Liver (tissue), 9 donors: ENCODE measurements around the gene BOLA1. TPM values are rescaled to one million over a fixed set of nuclear protein-coding genes. Genes with fewer than 3 reads are reported as not detected.
"Not testable (repeated sequence)": the region's sequence is repeated elsewhere in the genome, so short reads cannot be mapped to it uniquely, and the experiment has no call there.

Source experiments
- DNase-seq: peaks from one replicate; pipeline ENCODE4 v3.0.0-alpha.2; 2017; ENCODE audit warnings: low spot score
- H3K27ac ChIP-seq, 2 donors: one replicate each; pipeline ENCODE4 v1.7.0; 2013; ENCODE audit warnings: inconsistent platforms in 2 of 2, low read length in 2 of 2, control low read depth in 1 of 2, low read depth in 1 of 2, mild to moderate bottlenecking in 1 of 2
- H3K27me3 ChIP-seq, 4 donors: one replicate each; pipeline versions ENCODE4 v1.6.1 to v1.7.0; 2013; ENCODE audit warnings: low read length in 3 of 4, inconsistent platforms in 1 of 4, mild to moderate bottlenecking in 1 of 4, moderate library complexity in 1 of 4; ENCODE audit not compliant: control insufficient read depth in 4 of 4, insufficient read depth in 4 of 4
- H3K36me3 ChIP-seq, 4 donors: one replicate each; pipeline versions ENCODE4 v1.6.1 to v1.7.0; 2013; ENCODE audit warnings: low read length in 3 of 4, mild to moderate bottlenecking in 3 of 4, low read depth in 1 of 4, moderate library complexity in 1 of 4; ENCODE audit not compliant: control insufficient read depth in 4 of 4, insufficient read depth in 3 of 4
- H3K4me1 ChIP-seq, 4 donors: one replicate each; pipeline versions ENCODE4 v1.6.1 to v1.7.0; 2013; ENCODE audit warnings: low read length in 3 of 4, mild to moderate bottlenecking in 3 of 4, moderate library complexity in 1 of 4; ENCODE audit not compliant: control insufficient read depth in 4 of 4, insufficient read depth in 4 of 4
- H3K4me3 ChIP-seq, 3 donors: one replicate each; pipeline versions ENCODE4 v1.6.1 to v1.7.0; 2013; ENCODE audit warnings: low read length in 3 of 3, control low read depth in 1 of 3, low read depth in 1 of 3, mild to moderate bottlenecking in 1 of 3
- H3K9ac ChIP-seq, 2 donors: one replicate each; pipeline ENCODE4 v1.7.0; 2013; ENCODE audit warnings: low read length in 2 of 2, mild to moderate bottlenecking in 2 of 2, moderate library complexity in 2 of 2, control low read depth in 1 of 2, low read depth in 1 of 2
- H3K9me3 ChIP-seq, 4 donors: one replicate each; pipeline versions ENCODE4 v1.6.1 to v1.7.0; 2013; ENCODE audit warnings: low read length in 3 of 4; ENCODE audit not compliant: control insufficient read depth in 4 of 4
- EGR1 ChIP-seq, 2 donors: IDR thresholded peaks; 2 replicates each; pipeline ENCODE4 v1.6.1; 2016 to 2018; ENCODE audit warnings: antibody characterized with exemption in 2 of 2, low read depth in 2 of 2
- FOXA1 ChIP-seq: IDR thresholded peaks from 2 replicates; pipeline ENCODE4 v1.6.1; 2016; ENCODE audit warnings: antibody characterized with exemption
- FOXA2 ChIP-seq: IDR thresholded peaks from 2 replicates; pipeline ENCODE4 v1.6.1; 2016; ENCODE audit warnings: antibody characterized with exemption
- GABPA ChIP-seq, 2 donors: IDR thresholded peaks in 1 of 2; conservative IDR thresholded peaks in 1 of 2; 2 replicates each; pipeline ENCODE4 v1.6.1; 2016; ENCODE audit warnings: antibody characterized with exemption in 2 of 2, mild to moderate bottlenecking in 1 of 2, moderate library complexity in 1 of 2
- HNF4A ChIP-seq, 2 donors: conservative IDR thresholded peaks; 2 replicates each; pipeline ENCODE4 v1.6.1; 2016; ENCODE audit warnings: antibody characterized with exemption in 2 of 2, mild to moderate bottlenecking in 2 of 2
- HNF4G ChIP-seq: IDR thresholded peaks from 2 replicates; pipeline ENCODE4 v1.6.1; 2016; ENCODE audit warnings: antibody characterized with exemption
- JUND ChIP-seq, 2 donors: IDR thresholded peaks; 2 replicates each; pipeline ENCODE4 v1.6.1; 2016; ENCODE audit warnings: antibody characterized with exemption in 2 of 2
- NR2F2 ChIP-seq: IDR thresholded peaks from 2 replicates; pipeline ENCODE4 v1.6.1; 2016; ENCODE audit warnings: antibody characterized with exemption
- RAD21 ChIP-seq, 2 donors: IDR thresholded peaks; 2 replicates each; pipeline ENCODE4 v1.6.1; 2016; ENCODE audit warnings: antibody characterized with exemption in 2 of 2, mild to moderate bottlenecking in 2 of 2
- REST ChIP-seq: IDR thresholded peaks from 2 replicates; pipeline ENCODE4 v1.6.1; 2016; ENCODE audit warnings: antibody characterized with exemption, mild to moderate bottlenecking
- RXRA ChIP-seq, 2 donors: IDR thresholded peaks; 2 replicates each; pipeline ENCODE4 v1.6.1; 2017 to 2018; ENCODE audit warnings: antibody characterized with exemption in 2 of 2, mild to moderate bottlenecking in 1 of 2
- SP1 ChIP-seq: IDR thresholded peaks from 2 replicates; pipeline ENCODE4 v1.6.1; 2018; ENCODE audit warnings: antibody characterized with exemption, mild to moderate bottlenecking
- TAF1 ChIP-seq: conservative IDR thresholded peaks from 2 replicates; pipeline ENCODE4 v1.6.1; 2016; ENCODE audit warnings: antibody characterized with exemption, mild to moderate bottlenecking
- YY1 ChIP-seq: IDR thresholded peaks from 2 replicates; pipeline ENCODE4 v1.6.1; 2016; ENCODE audit warnings: antibody characterized with exemption, mild to moderate bottlenecking
- ZBTB33 ChIP-seq: IDR thresholded peaks from 2 replicates; pipeline ENCODE4 v1.6.1; 2016; ENCODE audit warnings: antibody characterized with exemption
- WGBS: extraction: QIAGEN DNeasy Blood & Tissue Kit; methylation state at CpG from one replicate; pipeline ENCODE4 v1.1.7; 2013; 5-methylcytosine and 5-hydroxymethylcytosine counted together
- polyA plus RNA-seq, 2 donors: library from polyadenylated mRNA; stranded (reverse) in 1 of 2; unstranded in 1 of 2; fragments of 200-250 nt in 1 of 2; fragments of >200 nt in 1 of 2; fragmentation: Nextera tagmentation in 1 of 2; extraction: Ambion mirVana in 1 of 2; gene quantifications; one replicate each; pipeline versions ENCODE4 v1.2.1 to v1.2.3, GENCODE V29; 2013 to 2015
- total RNA-seq, 2 donors: library from RNA; depleted of rRNA; stranded (reverse); fragments of >200 nt; gene quantifications; one replicate each; pipeline ENCODE4 v1.2.3, GENCODE V29; 2014
- TF ChIP-seq, protein P1 (sequence below): fragments of 150-350 bp; IDR thresholded peaks from 2 replicates; pipeline ENCODE4 v1.5.1; 2017; ENCODE audit warnings: improper control_type of control experiment, low read depth, low read length; ENCODE audit not compliant: missing input control
- TF ChIP-seq, protein P2 (sequence below): IDR thresholded peaks from 2 replicates; pipeline ENCODE4 v1.6.1; 2016; ENCODE audit warnings: antibody characterized with exemption
- TF ChIP-seq, protein P3 (sequence below): IDR thresholded peaks from 2 replicates; pipeline ENCODE4 v1.6.1; 2016; ENCODE audit warnings: antibody characterized with exemption
- donor health status: healthy.
- donor health status: healthy.
- donor health status: healthy.
- donor health status: healthy.
- donor health status: healthy.

Gene BOLA1
- total and polyA plus RNA-seq, 4 donors, result 10.2 to 22.1 (median 11.6) TPM

DNA sequence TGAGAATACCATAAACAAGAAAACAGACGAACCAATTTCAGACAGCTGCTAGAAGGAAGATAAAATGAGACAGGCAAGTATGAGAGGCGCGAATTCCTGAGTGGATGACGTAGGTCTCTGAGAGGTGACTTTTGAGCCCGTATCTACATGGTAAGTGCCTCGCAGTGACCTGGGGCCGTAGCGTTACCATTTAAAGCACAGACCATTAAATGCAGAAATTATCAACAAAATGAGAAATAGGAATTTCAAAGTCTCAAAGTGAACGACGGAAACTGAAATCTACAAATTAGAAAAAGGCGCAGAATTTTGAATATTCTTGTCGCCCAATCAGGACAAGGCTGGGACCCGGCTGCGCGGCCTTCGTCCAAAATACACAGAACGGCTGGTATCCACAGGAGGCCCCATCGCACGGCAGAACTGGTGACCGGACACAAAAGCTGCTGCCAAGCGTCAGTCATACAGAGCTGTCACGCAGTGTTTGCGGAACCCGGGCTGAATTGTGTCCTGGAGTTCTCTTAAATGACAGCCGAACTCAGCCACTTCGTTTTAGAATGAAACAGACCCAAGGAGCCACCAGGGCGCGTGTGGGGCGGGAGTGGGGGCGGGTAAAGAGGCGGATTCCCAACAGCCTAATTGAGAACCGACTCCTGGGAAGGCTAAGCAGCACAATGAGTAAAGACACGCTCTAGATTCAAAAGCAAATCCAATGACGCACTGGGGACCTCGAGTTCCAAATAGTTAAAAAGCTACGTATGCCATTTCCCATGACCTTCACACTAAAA is 13.8 kb upstream of the BOLA1 start:
- Histone ChIP-seq H3K4me3 (peak overlapping the region; percentile 55 to 77 (median 60)), H3K36me3 (no peaks in the 10 kb centered on the region), H3K9me3 (no peaks in the 10 kb centered on the region), H3K9ac (peak overlapping the region; percentile 82 to 100), H3K27ac (peak overlapping the region; percentile 100), H3K27me3 (no peaks in the 10 kb centered on the region), H3K4me1 (peaks cover 6 to 38% (median 19%) of the 10 kb centered on the region in 4 donors)
- DNase-seq, result peak; percentile 83
- WGBS, result under 1% methylated on average over 36 of the region's 36 CpGs
- TF ChIP-seq RAD21 (IDR thresholded peaks at IDR 0.05) (peak; percentile 51 to 53), HNF4A (conservative IDR thresholded peaks at IDR 0.05) (peak; percentile 4 to 36), JUND (IDR thresholded peaks at IDR 0.05) (peak in 1 of 2 donors; percentile 28), TAF1 (peak; percentile 93), FOXA2 (peak; percentile 68), EGR1 (IDR thresholded peaks at IDR 0.05; ENCODE audit: low read depth in 2 of 2) (peak; percentile 21 to 32), YY1 (peak; percentile 79), SP1 (peak; percentile 57), HNF4G (no peak), FOXA1 (no peak), NR2F2 (no peak), ZBTB33 (peak; percentile 69), GABPA (IDR thresholded peaks at IDR 0.05 in 1 of 2, conservative IDR thresholded peaks at IDR 0.05 in 1 of 2) (peak in 1 of 2 donors; percentile 29), REST (peak; percentile 73), RXRA (IDR thresholded peaks at IDR 0.05) (peak in 1 of 2 donors; percentile 39)
- TF ChIP-seq, protein P1, sequence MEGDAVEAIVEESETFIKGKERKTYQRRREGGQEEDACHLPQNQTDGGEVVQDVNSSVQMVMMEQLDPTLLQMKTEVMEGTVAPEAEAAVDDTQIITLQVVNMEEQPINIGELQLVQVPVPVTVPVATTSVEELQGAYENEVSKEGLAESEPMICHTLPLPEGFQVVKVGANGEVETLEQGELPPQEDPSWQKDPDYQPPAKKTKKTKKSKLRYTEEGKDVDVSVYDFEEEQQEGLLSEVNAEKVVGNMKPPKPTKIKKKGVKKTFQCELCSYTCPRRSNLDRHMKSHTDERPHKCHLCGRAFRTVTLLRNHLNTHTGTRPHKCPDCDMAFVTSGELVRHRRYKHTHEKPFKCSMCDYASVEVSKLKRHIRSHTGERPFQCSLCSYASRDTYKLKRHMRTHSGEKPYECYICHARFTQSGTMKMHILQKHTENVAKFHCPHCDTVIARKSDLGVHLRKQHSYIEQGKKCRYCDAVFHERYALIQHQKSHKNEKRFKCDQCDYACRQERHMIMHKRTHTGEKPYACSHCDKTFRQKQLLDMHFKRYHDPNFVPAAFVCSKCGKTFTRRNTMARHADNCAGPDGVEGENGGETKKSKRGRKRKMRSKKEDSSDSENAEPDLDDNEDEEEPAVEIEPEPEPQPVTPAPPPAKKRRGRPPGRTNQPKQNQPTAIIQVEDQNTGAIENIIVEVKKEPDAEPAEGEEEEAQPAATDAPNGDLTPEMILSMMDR, result no peak
- TF ChIP-seq, protein P2, sequence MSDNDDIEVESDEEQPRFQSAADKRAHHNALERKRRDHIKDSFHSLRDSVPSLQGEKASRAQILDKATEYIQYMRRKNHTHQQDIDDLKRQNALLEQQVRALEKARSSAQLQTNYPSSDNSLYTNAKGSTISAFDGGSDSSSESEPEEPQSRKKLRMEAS, result no peak
- TF ChIP-seq, protein P3, sequence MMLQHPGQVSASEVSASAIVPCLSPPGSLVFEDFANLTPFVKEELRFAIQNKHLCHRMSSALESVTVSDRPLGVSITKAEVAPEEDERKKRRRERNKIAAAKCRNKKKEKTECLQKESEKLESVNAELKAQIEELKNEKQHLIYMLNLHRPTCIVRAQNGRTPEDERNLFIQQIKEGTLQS, result no peak

DNA sequence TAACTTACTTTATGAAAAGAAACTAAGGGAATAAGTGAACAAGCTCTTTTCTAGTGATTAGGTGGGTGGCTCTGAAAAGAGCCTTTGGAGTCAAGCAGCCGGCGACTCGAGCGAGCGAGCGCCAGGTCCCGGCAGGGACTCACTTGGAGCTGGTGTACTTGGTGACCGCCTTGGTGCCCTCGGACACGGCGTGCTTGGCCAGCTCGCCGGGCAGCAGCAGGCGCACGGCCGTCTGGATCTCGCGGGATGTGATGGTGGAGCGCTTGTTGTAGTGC is 13.3 kb upstream of the BOLA1 start:
- WGBS, result under 1% methylated on average over 19 of the region's 19 CpGs
- Histone ChIP-seq H3K4me3 (peak overlapping the region; percentile 55 to 77 (median 60)), H3K9ac (peak overlapping the region; percentile 82 to 100), H3K4me1 (peaks cover 6 to 38% (median 19%) of the 10 kb centered on the region in 4 donors), H3K27ac (peak overlapping the region; percentile 100)
- peak; percentile 62 for DNase-seq
- H3K36me3 ChIP-seq, H3K27me3 ChIP-seq, H3K9me3 ChIP-seq: not testable (repeated sequence)
